Chondrocyte (in vitro differentiated cells): Measurements from ENCODE around the gene MEMO1. TPM values are rescaled to one million over a fixed set of nuclear protein-coding genes. Genes with fewer than 3 reads are reported as not detected.
"Not testable (repeated sequence)": the region's sequence is repeated elsewhere in the genome, so short reads cannot be mapped to it uniquely, and the experiment has no call there.

Source experiments
- DNase-seq: peaks from one replicate; pipeline ENCODE4 v3.0.0; 2021; ENCODE audit warnings: mixed read lengths, low spot score
- H3K27ac Mint-ChIP-seq: one replicate; pipeline ENCODE4 v1.8.0; 2021; ENCODE audit warnings: mild to moderate bottlenecking, moderate library complexity, mixed read lengths; ENCODE audit not compliant: unreplicated experiment
- H3K27me3 Mint-ChIP-seq: 2 replicates; pipeline ENCODE4 v1.8.0; 2021; ENCODE audit warnings: low read depth, mixed read lengths
- H3K36me3 Mint-ChIP-seq: 2 replicates; pipeline ENCODE4 v1.8.0; 2021; ENCODE audit warnings: low read depth, mixed read lengths
- H3K4me1 Mint-ChIP-seq: 2 replicates; pipeline ENCODE4 v1.8.0; 2021; ENCODE audit warnings: low read depth, mild to moderate bottlenecking, mixed read lengths
- H3K4me3 Mint-ChIP-seq: one replicate; pipeline ENCODE4 v1.8.0; 2021; ENCODE audit warnings: mild to moderate bottlenecking, moderate library complexity, mixed read lengths; ENCODE audit not compliant: unreplicated experiment
- H3K9me3 Mint-ChIP-seq: 2 replicates; pipeline ENCODE4 v1.8.0; 2021; ENCODE audit warnings: low read depth, mixed read lengths
- total RNA-seq: library from RNA; stranded (reverse); gene quantifications from 3 replicates; pipeline ENCODE4 v1.2.1, GENCODE V29; 2021
- TF ChIP-seq, protein P1 (sequence below): fragments of 200-600 bp; sonication (generic); IDR thresholded peaks from 2 replicates; pipeline ENCODE4 v1.5.0; 2021; ENCODE audit warnings: antibody characterized with exemption, mild to moderate bottlenecking, moderate library complexity

Gene MEMO1
- total RNA-seq, 1 donor from 2014 or later = 41.9 TPM

DNA sequence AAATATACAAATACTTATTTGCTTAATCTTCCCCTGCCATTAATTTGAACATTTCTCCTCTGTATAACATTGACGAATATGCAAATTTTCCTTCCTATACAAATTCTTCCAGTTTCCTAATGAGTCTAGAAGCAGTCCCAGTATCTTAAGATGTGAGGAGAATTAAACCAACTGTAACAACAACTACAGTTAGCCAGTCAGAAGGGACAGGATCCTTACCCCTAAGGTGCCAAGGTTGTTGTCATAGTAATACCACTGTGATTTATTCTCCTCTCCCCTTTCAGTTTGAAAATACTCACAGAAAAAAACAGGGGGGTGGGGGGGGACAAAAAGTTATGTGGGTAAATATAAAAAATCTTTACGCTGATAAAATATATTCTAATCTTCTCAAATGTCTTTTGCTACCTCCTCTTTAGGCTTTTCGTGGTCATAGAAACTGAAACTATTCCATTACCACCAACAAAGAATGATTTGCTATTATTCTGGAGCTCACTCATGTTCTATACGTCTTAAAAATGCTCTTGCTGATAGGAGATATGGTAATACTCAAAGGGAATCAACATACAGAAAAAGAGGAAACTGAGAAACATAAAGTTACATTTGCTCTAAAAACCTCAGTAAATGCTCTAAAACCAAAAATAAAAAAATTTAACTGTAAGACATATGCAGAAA is 107.6 kb downstream of the MEMO1 start:
- DNase-seq = no peak
- Mint-ChIP-seq H3K36me3 (peaks cover 25% of the 10 kb centered on the region), H3K4me3 (no peak overlapping the region), H3K9me3 (peaks cover 14% of the 10 kb centered on the region), H3K27me3 (no peaks in the 10 kb centered on the region), H3K4me1 (peaks cover 3% of the 10 kb centered on the region), H3K27ac (no peak overlapping the region)
- TF ChIP-seq, protein P1, sequence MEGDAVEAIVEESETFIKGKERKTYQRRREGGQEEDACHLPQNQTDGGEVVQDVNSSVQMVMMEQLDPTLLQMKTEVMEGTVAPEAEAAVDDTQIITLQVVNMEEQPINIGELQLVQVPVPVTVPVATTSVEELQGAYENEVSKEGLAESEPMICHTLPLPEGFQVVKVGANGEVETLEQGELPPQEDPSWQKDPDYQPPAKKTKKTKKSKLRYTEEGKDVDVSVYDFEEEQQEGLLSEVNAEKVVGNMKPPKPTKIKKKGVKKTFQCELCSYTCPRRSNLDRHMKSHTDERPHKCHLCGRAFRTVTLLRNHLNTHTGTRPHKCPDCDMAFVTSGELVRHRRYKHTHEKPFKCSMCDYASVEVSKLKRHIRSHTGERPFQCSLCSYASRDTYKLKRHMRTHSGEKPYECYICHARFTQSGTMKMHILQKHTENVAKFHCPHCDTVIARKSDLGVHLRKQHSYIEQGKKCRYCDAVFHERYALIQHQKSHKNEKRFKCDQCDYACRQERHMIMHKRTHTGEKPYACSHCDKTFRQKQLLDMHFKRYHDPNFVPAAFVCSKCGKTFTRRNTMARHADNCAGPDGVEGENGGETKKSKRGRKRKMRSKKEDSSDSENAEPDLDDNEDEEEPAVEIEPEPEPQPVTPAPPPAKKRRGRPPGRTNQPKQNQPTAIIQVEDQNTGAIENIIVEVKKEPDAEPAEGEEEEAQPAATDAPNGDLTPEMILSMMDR = no peak

DNA sequence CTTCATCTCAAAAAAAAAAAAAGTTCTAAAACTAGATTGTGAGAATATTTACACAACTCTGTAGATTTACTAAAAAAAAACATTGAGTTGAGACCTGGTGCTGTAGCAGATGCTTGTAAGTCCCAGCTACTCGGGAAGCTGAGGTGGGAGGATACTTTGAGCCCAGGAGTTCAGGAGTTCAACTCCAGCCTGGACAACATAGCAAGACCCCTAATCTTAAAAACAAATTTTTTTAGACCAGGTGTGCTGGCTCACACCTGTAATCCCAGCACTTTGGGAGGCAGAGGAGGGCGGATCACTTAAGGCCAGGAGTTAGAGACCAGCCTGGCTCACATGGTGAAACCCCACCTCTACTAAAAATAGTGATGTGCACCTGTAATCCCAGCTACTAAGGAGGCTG is 108.9 kb downstream of the MEMO1 start:
- Mint-ChIP-seq H3K4me3 (no peak overlapping the region), H3K27ac (no peak overlapping the region), H3K27me3 (no peaks in the 10 kb centered on the region), H3K4me1 (peaks cover 3% of the 10 kb centered on the region), H3K9me3 (peaks cover 26% of the 10 kb centered on the region), H3K36me3 (peaks cover 33% of the 10 kb centered on the region)
- TF ChIP-seq, protein P1 = no peak
- DNase-seq = no peak

DNA sequence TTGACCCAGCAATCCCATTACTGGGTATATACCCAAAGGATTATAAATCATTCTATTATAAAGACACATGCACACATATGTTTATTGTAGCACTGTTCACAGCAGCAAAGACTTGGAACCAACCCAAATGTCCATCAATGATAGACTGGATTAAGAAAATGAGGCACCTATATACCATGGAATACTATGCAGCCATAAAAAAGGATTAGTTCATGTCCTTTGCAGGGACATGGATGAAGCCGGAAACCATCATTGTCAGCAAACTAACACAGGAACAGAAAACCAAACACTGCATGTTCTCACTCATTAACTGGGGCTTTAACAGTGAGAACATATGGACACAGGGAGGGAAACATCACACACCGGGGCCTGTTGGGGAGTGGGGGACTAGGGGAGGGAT is 110.7 kb downstream of the MEMO1 start:
- not testable (repeated sequence) for H3K27ac Mint-ChIP-seq, H3K27me3 Mint-ChIP-seq, H3K4me3 Mint-ChIP-seq, H3K4me1 Mint-ChIP-seq, DNase-seq
- Mint-ChIP-seq H3K9me3 (peaks cover 30% of the 10 kb centered on the region), H3K36me3 (peaks cover 37% of the 10 kb centered on the region)

DNA sequence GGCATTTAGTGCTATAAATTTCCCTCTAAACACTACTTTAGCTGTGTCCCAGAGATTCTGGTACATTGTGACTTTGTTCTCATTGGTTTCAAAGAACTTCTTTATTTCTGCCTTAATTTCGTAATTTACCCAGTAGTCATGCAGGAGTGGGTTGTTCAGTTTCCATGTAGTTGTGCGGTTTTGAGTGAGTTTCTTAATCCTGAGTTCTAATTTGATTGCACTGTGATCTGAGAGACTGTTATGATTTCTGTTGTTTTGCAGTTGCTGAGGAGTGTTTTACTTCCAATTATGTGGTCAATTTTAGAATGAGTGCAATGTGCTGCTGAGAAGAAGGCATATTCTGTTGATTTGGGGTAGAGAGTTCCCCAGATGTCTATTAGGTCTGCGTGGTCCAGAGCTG is 112.5 kb downstream of the MEMO1 start:
- Mint-ChIP-seq H3K36me3 (peaks cover 36% of the 10 kb centered on the region), H3K9me3 (peaks cover 30% of the 10 kb centered on the region)
- H3K27me3 Mint-ChIP-seq, H3K4me3 Mint-ChIP-seq, H3K4me1 Mint-ChIP-seq, DNase-seq, H3K27ac Mint-ChIP-seq: not testable (repeated sequence)

DNA sequence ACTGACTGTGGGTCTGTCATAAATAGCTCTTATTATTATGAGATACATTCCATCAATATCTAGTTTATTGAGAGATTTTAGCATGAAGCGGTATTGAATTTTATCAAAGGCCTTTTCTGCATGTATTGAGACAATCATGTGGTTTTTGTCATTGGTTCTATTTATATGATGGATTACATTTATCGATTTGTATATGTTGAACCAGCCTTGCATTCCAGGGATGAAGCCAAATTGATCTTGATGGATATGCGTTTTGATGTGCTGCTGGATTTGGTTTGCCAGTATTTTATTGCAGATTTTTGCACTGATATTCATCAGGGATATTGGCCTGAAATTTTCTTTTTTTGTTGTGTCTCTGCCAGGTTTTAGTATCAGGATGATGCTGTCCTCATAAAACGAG is 113.5 kb downstream of the MEMO1 start:
- not testable (repeated sequence) for H3K4me1 Mint-ChIP-seq, H3K27me3 Mint-ChIP-seq, H3K27ac Mint-ChIP-seq, H3K4me3 Mint-ChIP-seq, DNase-seq
- peaks cover 34% of the 10 kb centered on the region for H3K36me3 Mint-ChIP-seq
- H3K9me3 Mint-ChIP-seq = peaks cover 30% of the 10 kb centered on the region

DNA sequence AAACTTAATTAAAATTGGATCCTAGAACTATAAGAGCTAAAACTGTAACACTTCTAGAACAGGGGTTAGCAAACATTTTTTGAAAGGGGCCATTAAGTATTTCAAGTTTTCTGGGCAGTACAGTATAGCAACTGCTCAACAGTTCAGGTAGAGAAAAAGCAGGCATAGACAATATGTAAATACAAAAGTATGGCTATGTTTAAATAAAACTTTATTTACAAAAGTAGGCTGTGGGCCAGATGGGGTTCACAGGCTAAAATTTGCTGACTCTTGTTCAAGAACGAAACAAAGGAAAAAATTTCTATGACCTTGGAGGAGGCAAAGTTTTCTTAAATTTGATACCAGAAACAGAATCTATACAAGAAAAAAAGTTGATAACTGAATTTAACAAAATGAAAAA is 114.5 kb downstream of the MEMO1 start:
- Mint-ChIP-seq H3K27me3 (no peaks in the 10 kb centered on the region), H3K9me3 (peaks cover 30% of the 10 kb centered on the region), H3K4me3 (no peak overlapping the region), H3K27ac (no peak overlapping the region), H3K4me1 (peaks cover 11% of the 10 kb centered on the region), H3K36me3 (peaks cover 34% of the 10 kb centered on the region)
- TF ChIP-seq, protein P1 = no peak
- no peak for DNase-seq

DNA sequence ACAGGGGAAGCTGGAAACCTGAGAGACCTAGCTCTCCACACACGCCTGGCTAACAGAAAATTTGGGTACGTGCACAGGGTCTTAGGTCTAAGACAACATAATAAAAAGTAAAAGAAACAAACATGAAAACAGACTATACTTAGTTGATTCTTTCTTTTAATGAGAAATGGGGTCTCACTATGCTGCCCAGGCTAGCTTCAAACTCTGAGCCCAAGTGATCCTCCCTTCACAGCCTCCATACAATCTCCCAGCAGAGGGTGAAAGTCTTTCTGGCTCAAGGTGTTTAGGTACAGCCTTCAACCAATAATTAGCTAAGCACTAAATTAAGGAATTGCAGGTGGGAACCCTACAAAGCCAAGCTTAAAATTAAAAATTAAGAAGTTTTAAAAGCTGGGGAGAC is 116.2 kb downstream of the MEMO1 start:
- H3K9me3 Mint-ChIP-seq = peaks cover 27% of the 10 kb centered on the region
- H3K27ac Mint-ChIP-seq = no peak overlapping the region
- TF ChIP-seq, protein P1 = no peak
- peaks cover 13% of the 10 kb centered on the region for H3K4me1 Mint-ChIP-seq
- no peak for DNase-seq
- no peaks in the 10 kb centered on the region for H3K27me3 Mint-ChIP-seq
- H3K36me3 Mint-ChIP-seq = peaks cover 28% of the 10 kb centered on the region
- no peak overlapping the region for H3K4me3 Mint-ChIP-seq
